Stimulated activated CD8-positive, alpha-beta memory T cell treated with anti-CD3 and anti-CD28 coated beads, Interleukin-4, amount 100 ng/mL, for 1 hour (primary cell): Measurements from ENCODE around the gene UTF1.

Experiments
- DNase-seq, 2 donors: peaks; one replicate each; pipeline ENCODE4 v3.0.0-alpha.2; 2020; ENCODE audit warnings: low read depth in 2 of 2, low spot score in 1 of 2

The UTF1 gene

DNA sequence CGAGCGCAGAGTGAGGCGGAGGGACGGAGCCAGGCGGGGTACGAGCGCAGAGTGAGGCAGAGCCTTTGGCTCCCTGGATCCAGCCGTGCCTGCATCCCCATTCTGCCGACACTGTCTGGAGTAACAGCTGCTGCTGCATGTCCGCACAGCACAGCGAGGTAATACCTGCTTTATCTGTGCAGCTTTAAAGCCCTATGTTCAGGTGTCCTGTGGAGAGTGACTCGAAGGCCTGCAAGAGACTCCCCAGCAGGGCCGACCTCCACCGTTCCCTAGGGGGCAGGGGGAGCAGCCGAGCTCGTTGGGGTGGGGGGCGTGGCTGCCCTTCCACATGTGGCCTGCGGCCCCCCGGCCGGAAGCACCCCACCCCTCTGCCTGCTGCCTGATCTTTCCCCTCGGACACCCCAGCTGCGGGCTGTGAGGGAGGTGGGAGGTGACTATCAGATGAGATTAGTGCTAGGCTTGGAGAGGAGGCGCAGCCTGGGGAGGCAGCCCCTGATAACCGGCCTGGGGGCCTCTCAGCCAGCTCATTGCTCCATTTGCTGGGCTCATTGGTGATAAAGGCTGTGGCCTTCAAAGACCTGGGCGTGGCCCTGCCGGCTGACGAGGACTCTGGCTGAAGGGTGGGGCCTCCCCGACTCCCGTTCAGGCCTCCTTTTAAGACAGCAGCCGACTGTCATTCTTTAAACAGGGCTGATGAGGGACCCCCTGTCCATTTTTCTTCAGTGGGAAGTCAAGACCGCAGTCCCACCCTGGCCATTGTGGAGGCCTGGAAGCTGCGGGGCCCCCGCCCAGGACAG lies 15.6 kb downstream of the UTF1 start:
- no peak for DNase-seq

DNA sequence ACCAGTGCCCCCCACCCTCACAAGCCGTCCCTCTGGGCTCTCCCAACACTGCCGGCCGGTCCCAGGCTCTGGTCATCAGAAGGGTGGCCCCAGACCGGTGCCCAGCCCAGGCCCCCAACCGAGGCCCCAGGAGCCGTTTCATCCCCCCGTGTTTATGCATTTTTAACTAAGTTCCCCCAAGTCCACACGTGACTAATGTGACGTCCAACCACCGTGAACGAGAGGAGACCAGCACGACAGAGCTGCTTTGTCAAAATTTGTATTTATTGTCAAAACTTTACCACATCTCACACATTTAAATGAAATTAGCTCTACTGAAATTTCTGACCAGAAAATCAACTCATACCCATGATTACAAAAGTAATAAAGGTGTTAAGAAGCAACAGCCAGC lies 16.2 kb downstream of the UTF1 start:
- DNase-seq = no peak

GRCh38 chr10:133247681-133248333 lies 17.8 kb downstream of the UTF1 start:
- DNase-seq = no peak

GRCh38 chr10:133248334-133248715 lies 18.3 kb downstream of the UTF1 start:
- DNase-seq = no peak

DNA sequence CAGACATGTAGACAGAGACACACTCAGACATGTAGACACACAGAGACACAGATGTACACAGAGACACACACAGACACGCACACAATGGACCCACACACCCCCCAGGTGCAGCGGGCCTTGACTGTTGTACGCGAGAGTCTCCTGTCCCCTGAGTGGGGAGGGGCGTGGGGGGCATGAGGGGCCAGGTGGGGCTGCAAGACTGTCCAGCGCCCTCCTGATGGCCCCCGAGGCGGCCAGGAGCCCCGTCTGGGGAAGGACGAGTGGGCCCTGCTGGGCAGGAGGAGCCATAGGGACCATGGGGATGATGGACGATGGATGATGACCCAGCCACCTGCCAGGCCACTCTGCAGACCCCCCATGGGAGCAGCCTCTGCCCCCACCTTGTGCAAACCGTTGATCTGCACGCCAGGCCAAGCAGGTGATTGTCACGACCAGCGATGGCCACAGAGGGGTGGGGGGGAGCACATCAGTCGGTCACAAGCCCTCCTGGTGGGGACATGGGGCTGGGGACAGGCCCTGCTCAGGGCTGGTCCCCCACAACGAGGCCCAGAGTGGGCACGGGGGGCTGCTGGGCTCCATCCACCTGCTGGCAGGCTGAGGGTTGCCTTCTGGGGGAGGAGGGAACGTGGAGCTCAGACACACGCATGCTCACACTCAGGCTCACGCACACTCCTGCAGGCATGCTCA lies 19.2 kb downstream of the UTF1 start:
- no peak for DNase-seq

- DNase-seq = no peak
Observed at GRCh38 chr10:133249975-133250754, 20.1 kb downstream of the UTF1 start.

GRCh38 chr10:133251388-133252222 lies 21.6 kb downstream of the UTF1 start:
- DNase-seq = no peak

- no peak for DNase-seq
Observed at GRCh38 chr10:133252223-133252552, 22.2 kb downstream of the UTF1 start.

- DNase-seq = no peak
Observed at GRCh38 chr10:133253361-133253955, 23.4 kb downstream of the UTF1 start.

GRCh38 chr10:133254421-133255120 lies 24.6 kb downstream of the UTF1 start:
- DNase-seq = no peak

GRCh38 chr10:133255323-133255722 lies 25.3 kb downstream of the UTF1 start:
- DNase-seq = no peak

- no peak for DNase-seq
Observed at GRCh38 chr10:133257489-133258065, 27.6 kb downstream of the UTF1 start.

GRCh38 chr10:133258066-133258817 lies 28.2 kb downstream of the UTF1 start:
- no peak for DNase-seq

GRCh38 chr10:133258818-133259601 lies 29.0 kb downstream of the UTF1 start:
- DNase-seq = peak; percentile 70 to 78

DNA sequence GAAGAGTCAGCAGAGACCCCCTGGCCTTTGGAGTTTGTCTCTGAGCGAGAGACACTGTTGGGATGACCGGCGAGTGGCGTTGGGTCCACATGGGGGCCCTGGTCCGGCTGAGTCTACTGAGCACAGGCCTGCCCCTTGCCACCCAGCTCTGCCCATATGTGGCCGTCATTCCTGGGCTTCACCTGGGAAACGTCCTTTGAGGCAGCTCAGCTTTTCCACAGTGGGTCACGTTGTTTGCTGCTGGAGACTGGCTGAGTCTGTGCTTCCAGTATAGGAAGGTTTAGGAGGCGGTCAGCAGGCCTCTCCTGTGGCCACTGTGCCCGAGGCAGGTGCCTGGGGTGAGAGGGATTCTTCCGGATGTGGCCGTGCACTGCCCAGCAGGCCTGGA lies 29.6 kb downstream of the UTF1 start:
- no peak for DNase-seq

DNA sequence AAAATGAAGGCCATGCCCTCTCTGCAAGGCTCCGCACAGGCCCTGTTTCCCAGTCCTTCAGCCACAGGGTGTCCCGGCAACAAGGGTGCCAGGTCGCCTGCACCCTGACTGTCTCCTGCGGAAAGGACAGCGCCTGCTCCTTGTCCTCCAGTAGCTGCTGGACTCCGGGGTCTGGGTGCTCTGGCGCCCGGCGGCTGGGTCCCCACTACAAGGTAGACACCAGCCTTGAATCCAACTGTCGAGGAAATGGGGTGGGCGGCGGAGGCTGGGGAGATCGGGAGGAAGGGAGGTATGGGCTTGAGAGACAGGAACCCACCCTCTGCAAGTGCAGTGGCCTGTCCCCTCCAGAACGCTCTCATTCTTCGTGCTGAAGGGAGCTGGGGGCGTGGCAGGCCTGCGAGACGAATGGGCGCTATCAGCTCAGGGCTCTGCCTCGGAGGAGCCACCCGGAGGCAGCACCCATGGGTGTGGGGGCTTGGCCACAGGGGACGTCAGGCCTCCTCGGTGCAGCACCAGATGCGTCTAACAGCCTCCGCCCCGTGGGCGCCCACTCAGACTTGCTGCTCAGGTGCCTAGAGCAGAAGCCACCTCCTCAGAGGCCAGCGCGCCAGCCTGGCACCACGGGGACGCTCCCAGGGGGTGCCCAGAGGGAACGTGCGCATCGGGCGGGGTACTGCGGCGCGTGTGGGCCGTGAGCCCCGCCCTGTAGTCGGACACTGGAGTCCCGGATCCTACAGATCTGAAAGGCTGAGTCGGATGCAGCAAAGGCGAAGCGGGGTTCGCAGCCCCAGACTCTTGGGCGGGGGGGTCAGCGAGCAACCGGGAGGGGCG lies 31.1 kb downstream of the UTF1 start:
- DNase-seq = peak in 1 of 2 donors; percentile 37
